ENCODE data around the gene CBX6.

Gene CBX6

GRCh38 chr22:38819387-38819940 is 52.6 kb downstream of the CBX6 start:
- no peak for TF ChIP-seq GATA1 (IDR thresholded peaks at IDR 0.05; ENCODE audit: low read depth, low read length)
- no peak for TF ChIP-seq POLR2A (IDR thresholded peaks at IDR 0.05; ENCODE audit: low read length)
- DNase-seq, result no peak

GRCh38 chr22:38817196-38817595 is 54.8 kb downstream of the CBX6 start:
- DNase-seq, result no peak
- no peak for TF ChIP-seq GATA1 (IDR thresholded peaks at IDR 0.05; ENCODE audit: low read depth, low read length)
- TF ChIP-seq POLR2A (IDR thresholded peaks at IDR 0.05; ENCODE audit: low read length), result no peak

- DNase-seq, result no peak
- TF ChIP-seq POLR2A (IDR thresholded peaks at IDR 0.05; ENCODE audit: low read length) (no peak), GATA1 (IDR thresholded peaks at IDR 0.05; ENCODE audit: low read depth, low read length) (no peak)
Measured at GRCh38 chr22:38815842-38816241, 56.2 kb downstream of the CBX6 start.

Data from erythroblast (primary cell).